Keratinocyte (primary cell): ENCODE results near the gene GPRC5B. TPM values are rescaled to one million over a fixed set of nuclear protein-coding genes. Genes with fewer than 3 reads are reported as not detected.

Source experiments
- DNase-seq: peaks from one replicate; pipeline ENCODE4 v3.0.0-alpha.2; 2011; ENCODE audit warnings: low read depth, missing footprints, low spot score
- FAIRE-seq: peaks from 2 replicates; lab custom pipeline; 2011; peaks lifted over from hg19 to GRCh38; lab: Jason Lieb, UNC
- H2AFZ ChIP-seq: 2 replicates; pipeline ENCODE4 v1.6.0; 2012; ENCODE audit warnings: low read length, control low read depth, inconsistent platforms; ENCODE audit not compliant: control insufficient read depth
- H3K27ac ChIP-seq: 2 replicates; pipeline ENCODE4 v1.5.1; 2011; ENCODE audit warnings: low read length; ENCODE audit not compliant: control insufficient read depth, insufficient read depth
- H3K27me3 ChIP-seq: 3 replicates; pipeline ENCODE4 v1.6.0; 2011; ENCODE audit warnings: low read length; ENCODE audit not compliant: control insufficient read depth, insufficient read depth; ENCODE audit errors: extremely low read depth
- H3K36me3 ChIP-seq, 2 experiments: 2 replicates in 1 of 2; 3 replicates in 1 of 2; pipeline ENCODE4 v1.5.1; 2011; ENCODE audit warnings: low read length in 2 of 2, mild to moderate bottlenecking in 1 of 2; ENCODE audit not compliant: control insufficient read depth in 2 of 2, insufficient read depth in 2 of 2; ENCODE audit errors: extremely low read depth in 1 of 2
- H3K4me1 ChIP-seq: 3 replicates; pipeline ENCODE4 v1.5.1; 2011; ENCODE audit warnings: low read length; ENCODE audit not compliant: control insufficient read depth, insufficient read depth; ENCODE audit errors: extremely low read depth
- H3K4me2 ChIP-seq: 3 replicates; pipeline ENCODE4 v1.6.0; 2011; ENCODE audit warnings: low read depth, low read length; ENCODE audit not compliant: control insufficient read depth, insufficient read depth; ENCODE audit errors: extremely low read depth
- H3K4me3 ChIP-seq, 3 experiments: fragments of 200-600 bp in 1 of 3; sonication (generic) in 1 of 3; 2 replicates in 2 of 3; 3 replicates in 1 of 3; pipeline ENCODE4 v1.5.1; 2011 to 2016; ENCODE audit warnings: low read length in 3 of 3, mild to moderate bottlenecking in 3 of 3, control low read depth in 2 of 3, inconsistent platforms in 1 of 3, low read depth in 1 of 3, mixed read lengths in 1 of 3, mixed run types in 1 of 3, moderate library complexity in 1 of 3; ENCODE audit not compliant: control insufficient read depth in 2 of 3, insufficient read depth in 2 of 3; ENCODE audit errors: extremely low read depth in 1 of 3
- H3K79me2 ChIP-seq: 2 replicates; pipeline ENCODE4 v1.6.0; 2012; ENCODE audit warnings: low read length; ENCODE audit not compliant: control insufficient read depth, insufficient read depth
- H3K9ac ChIP-seq: 3 replicates; pipeline ENCODE4 v1.6.0; 2011; ENCODE audit warnings: low read length; ENCODE audit not compliant: control insufficient read depth, insufficient read depth; ENCODE audit errors: extremely low read depth
- H3K9me1 ChIP-seq: 3 replicates; pipeline ENCODE4 v1.6.0; 2011; ENCODE audit warnings: low read length; ENCODE audit not compliant: control insufficient read depth, insufficient read depth; ENCODE audit errors: extremely low read depth
- H3K9me3 ChIP-seq: 2 replicates; pipeline ENCODE4 v1.5.1; 2012; ENCODE audit warnings: low read depth, low read length; ENCODE audit not compliant: control insufficient read depth
- H4K20me1 ChIP-seq: 3 replicates; pipeline ENCODE4 v1.6.0; 2011; ENCODE audit warnings: low read length; ENCODE audit not compliant: control insufficient read depth, insufficient read depth; ENCODE audit errors: extremely low read depth
- CTCF ChIP-seq, 3 experiments: IDR thresholded peaks in 1 of 3; conservative IDR thresholded peaks in 1 of 3; optimal IDR thresholded peaks in 1 of 3; 2 replicates in 2 of 3; 3 replicates in 1 of 3; pipeline versions ENCODE3 to v1.5.1; 2011; ENCODE audit warnings: low read length in 3 of 3, mild to moderate bottlenecking in 3 of 3, moderate library complexity in 2 of 3, control low read depth in 1 of 3, inconsistent platforms in 1 of 3; ENCODE audit not compliant: insufficient read depth in 2 of 3; ENCODE audit errors: extremely low read depth in 1 of 3
- EZH2 ChIP-seq: IDR thresholded peaks from one replicate; pipeline ENCODE4 v1.6.1; 2012; ENCODE audit warnings: inconsistent platforms, mild to moderate bottlenecking, low read length, moderate library complexity
- dilution Hi-C: fragments of 300-500 bp; cut with MboI; formaldehyde crosslinking; loops from one replicate; pipeline ENCODE4 v1.7.0; 2020; ENCODE audit warnings: low sequenced_read_pairs; ENCODE audit not compliant: extremely low pct_ligation_motif_present
- polyA plus RNA-seq, 5 experiments: library from polyadenylated mRNA; depleted of rRNA in 3 of 5; stranded (reverse) in 3 of 5; stranded (forward) in 1 of 5; unstranded in 1 of 5; fragments of >200 nt; gene quantifications; 1 replicate in 1 of 5; 2 replicates in 3 of 5; 3 replicates in 1 of 5; pipeline versions ENCODE4 v1.2.1 to v1.2.3, GENCODE V29; 2011 to 2012; ENCODE audit warnings: missing spikeins in 2 of 5, low read depth in 1 of 5, low replicate concordance in 1 of 5
- small RNA-seq, 3 experiments: library from RNA; depleted of rRNA; stranded (forward); fragments of <200 nt; gene quantifications; one replicate each; pipeline ENCODE3, GENCODE V24; 2012; ENCODE audit warnings: low read depth in 3 of 3, low replicate concordance in 1 of 3; ENCODE audit not compliant: insufficient read length in 3 of 3

The GPRC5B gene
- polyA plus RNA-seq, 1 donor (not counting 4 experiments of a cell fraction or from before 2014, with no cell fraction given) = 0.03 TPM

GRCh38 chr16:19809121-19809635 lies 75.5 kb downstream of the GPRC5B start:
- DNase-seq (peak; percentile 62), FAIRE-seq (no peak)
- no peak overlapping the region for H3K4me2 ChIP-seq
- H3K9me3 ChIP-seq = peaks cover 2% of the 10 kb centered on the region
- no peaks in the 10 kb centered on the region for H3K36me3 ChIP-seq
- H3K27ac ChIP-seq = no peak overlapping the region
- TF ChIP-seq CTCF (optimal IDR thresholded peaks at IDR 0.05 in 1 of 3, IDR thresholded peaks at IDR 0.05 in 1 of 3, conservative IDR thresholded peaks at IDR 0.05 in 1 of 3; ENCODE audit: extremely low read depth in 1 of 3, insufficient read depth in 2 of 3, low read length in 3 of 3) (no peak), EZH2 (no peak)
- H4K20me1 ChIP-seq = no peaks in the 10 kb centered on the region
- no peaks in the 10 kb centered on the region for H3K27me3 ChIP-seq
- dilution Hi-C loops = no loop called here
- peaks cover 12% of the 10 kb centered on the region for H3K4me1 ChIP-seq
- H3K79me2 ChIP-seq = no peaks in the 10 kb centered on the region
- no peaks in the 10 kb centered on the region for H3K9me1 ChIP-seq
- H3K4me3 ChIP-seq = no peak overlapping the region
- H2AFZ ChIP-seq = no peak overlapping the region
- H3K9ac ChIP-seq = no peak overlapping the region

GRCh38 chr16:19808061-19808641 lies 76.5 kb downstream of the GPRC5B start:
- TF ChIP-seq EZH2 (no peak), CTCF (optimal IDR thresholded peaks at IDR 0.05 in 1 of 3, IDR thresholded peaks at IDR 0.05 in 1 of 3, conservative IDR thresholded peaks at IDR 0.05 in 1 of 3; ENCODE audit: extremely low read depth in 1 of 3, insufficient read depth in 2 of 3, low read length in 3 of 3) (no peak)
- no peaks in the 10 kb centered on the region for H3K36me3 ChIP-seq
- no peak overlapping the region for H3K9ac ChIP-seq
- peaks cover 12% of the 10 kb centered on the region for H3K4me1 ChIP-seq
- H2AFZ ChIP-seq = no peak overlapping the region
- no peak overlapping the region for H3K4me2 ChIP-seq
- H3K4me3 ChIP-seq = no peak overlapping the region
- no peak overlapping the region for H3K27ac ChIP-seq
- dilution Hi-C loops = no loop called here
- H4K20me1 ChIP-seq = no peaks in the 10 kb centered on the region
- H3K79me2 ChIP-seq = no peaks in the 10 kb centered on the region
- DNase-seq = no peak
- no peaks in the 10 kb centered on the region for H3K9me1 ChIP-seq
- peaks cover 2% of the 10 kb centered on the region for H3K9me3 ChIP-seq
- no peaks in the 10 kb centered on the region for H3K27me3 ChIP-seq
- FAIRE-seq = no peak

Small RNAs within 50 kb of the gene (small RNA-seq; reads per million reads assigned to genes)
- gene LARP7P2 = 0 reads per million in 3 experiments

Other genes with a start within 250 kb of the GPRC5B start
- 13.6 to 19.8 TPM (median 16.8 TPM) in 3 replicates for gene KNOP1, start 166.6 kb downstream of the GPRC5B start, polyA plus RNA-seq
- gene IQCK, start 166.6 kb downstream of the GPRC5B start, polyA plus RNA-seq = 7.1 to 9.7 TPM (median 9.6 TPM) in 3 replicates
- gene GPR139, start 189.0 kb upstream of the GPRC5B start, polyA plus RNA-seq = not detected in 3 replicates